KOPT-K1 (cell line): Measurements from ENCODE around the gene TRAM2.

Source experiments
- H3K27ac ChIP-seq: fragments of 200-600 bp; sonication (generic); 2 replicates; pipeline ENCODE4 v1.5.1; 2016; ENCODE audit warnings: antibody characterized with exemption, mild to moderate bottlenecking, low read depth, low read length; ENCODE audit not compliant: poor library complexity, severe bottlenecking
- H3K36me3 ChIP-seq: fragments of 200-600 bp; sonication (generic); 2 replicates; pipeline ENCODE4 v1.5.1; 2017; ENCODE audit warnings: antibody characterized with exemption, mild to moderate bottlenecking, low read length, moderate library complexity; ENCODE audit not compliant: insufficient read depth
- H3K9me3 ChIP-seq: fragments of 200-600 bp; sonication (generic); 2 replicates; pipeline ENCODE4 v1.5.1; 2017; ENCODE audit warnings: antibody characterized with exemption, low read length, mild to moderate bottlenecking; ENCODE audit not compliant: insufficient read depth, poor library complexity, severe bottlenecking

The TRAM2 gene

GRCh38 chr6:52560462-52560861 lies 16.4 kb downstream of the TRAM2 start:
- Histone ChIP-seq H3K9me3 (no peaks in the 10 kb centered on the region), H3K36me3 (no peaks in the 10 kb centered on the region)

GRCh38 chr6:52558266-52559000 lies 18.4 kb downstream of the TRAM2 start:
- Histone ChIP-seq H3K36me3 (no peaks in the 10 kb centered on the region), H3K9me3 (no peaks in the 10 kb centered on the region), H3K27ac (no peak overlapping the region)

More at GRCh38 chr6:52560462-52560861, 16.4 kb downstream of the TRAM2 start:
- H3K27ac ChIP-seq = no peak overlapping the region

GRCh38 chr6:52557389-52558265 lies 19.2 kb downstream of the TRAM2 start:
- no peak overlapping the region for H3K27ac ChIP-seq
- no peaks in the 10 kb centered on the region for H3K36me3 ChIP-seq

GRCh38 chr6:52555518-52556233 lies 21.2 kb downstream of the TRAM2 start:
- no peak overlapping the region for H3K27ac ChIP-seq
- H3K9me3 ChIP-seq = no peaks in the 10 kb centered on the region
- no peaks in the 10 kb centered on the region for H3K36me3 ChIP-seq

More at GRCh38 chr6:52557389-52558265, 19.2 kb downstream of the TRAM2 start:
- no peaks in the 10 kb centered on the region for H3K9me3 ChIP-seq

GRCh38 chr6:52554684-52555280 lies 22.1 kb downstream of the TRAM2 start:
- Histone ChIP-seq H3K27ac (no peak overlapping the region), H3K36me3 (no peaks in the 10 kb centered on the region), H3K9me3 (no peaks in the 10 kb centered on the region)

DNA sequence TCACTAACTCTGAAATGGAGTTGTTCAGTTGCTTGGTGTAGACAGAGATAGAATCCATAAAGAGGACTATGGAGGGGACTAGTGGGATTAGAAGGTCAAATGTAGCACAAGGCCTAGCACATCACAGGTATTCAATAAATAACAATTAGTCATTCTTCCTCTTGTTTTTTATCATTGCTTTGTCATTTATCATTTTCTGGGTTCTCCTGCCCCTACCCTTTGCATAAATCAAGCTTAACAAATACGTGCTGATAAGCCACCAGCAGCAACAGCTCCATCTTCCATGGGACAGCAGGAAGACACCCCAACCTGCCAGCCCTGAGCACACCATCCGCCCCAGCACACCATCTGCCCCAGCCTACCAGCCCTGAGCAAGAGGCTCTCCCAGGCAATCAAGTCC lies 23.1 kb downstream of the TRAM2 start:
- H3K36me3 ChIP-seq = no peaks in the 10 kb centered on the region
- no peaks in the 10 kb centered on the region for H3K9me3 ChIP-seq
- H3K27ac ChIP-seq = no peak overlapping the region

DNA sequence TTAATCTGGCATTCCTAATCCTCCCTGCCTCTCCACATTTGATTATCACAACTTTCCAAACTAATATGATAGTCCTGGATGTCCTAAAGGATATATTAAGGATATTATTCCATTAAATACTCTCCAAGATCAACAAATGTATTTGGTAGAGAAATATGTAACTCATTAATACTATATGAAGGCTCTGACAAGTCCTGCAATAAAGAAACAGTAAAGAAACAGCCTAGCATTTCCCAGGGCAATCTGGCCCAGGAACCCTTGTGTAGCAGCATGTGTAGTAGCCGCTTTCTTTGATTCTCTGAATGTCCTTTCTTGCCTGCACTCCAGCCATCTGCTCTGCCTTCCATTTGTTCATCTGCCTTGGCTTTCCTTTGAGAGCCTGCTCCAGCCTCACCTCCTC lies 23.7 kb downstream of the TRAM2 start:
- H3K27ac ChIP-seq = no peak overlapping the region
- no peaks in the 10 kb centered on the region for H3K36me3 ChIP-seq
- H3K9me3 ChIP-seq = no peaks in the 10 kb centered on the region

- Histone ChIP-seq H3K9me3 (no peaks in the 10 kb centered on the region), H3K27ac (no peak overlapping the region), H3K36me3 (no peaks in the 10 kb centered on the region)
These were observed 24.6 kb downstream of the TRAM2 start for GRCh38 chr6:52552278-52552643.

DNA sequence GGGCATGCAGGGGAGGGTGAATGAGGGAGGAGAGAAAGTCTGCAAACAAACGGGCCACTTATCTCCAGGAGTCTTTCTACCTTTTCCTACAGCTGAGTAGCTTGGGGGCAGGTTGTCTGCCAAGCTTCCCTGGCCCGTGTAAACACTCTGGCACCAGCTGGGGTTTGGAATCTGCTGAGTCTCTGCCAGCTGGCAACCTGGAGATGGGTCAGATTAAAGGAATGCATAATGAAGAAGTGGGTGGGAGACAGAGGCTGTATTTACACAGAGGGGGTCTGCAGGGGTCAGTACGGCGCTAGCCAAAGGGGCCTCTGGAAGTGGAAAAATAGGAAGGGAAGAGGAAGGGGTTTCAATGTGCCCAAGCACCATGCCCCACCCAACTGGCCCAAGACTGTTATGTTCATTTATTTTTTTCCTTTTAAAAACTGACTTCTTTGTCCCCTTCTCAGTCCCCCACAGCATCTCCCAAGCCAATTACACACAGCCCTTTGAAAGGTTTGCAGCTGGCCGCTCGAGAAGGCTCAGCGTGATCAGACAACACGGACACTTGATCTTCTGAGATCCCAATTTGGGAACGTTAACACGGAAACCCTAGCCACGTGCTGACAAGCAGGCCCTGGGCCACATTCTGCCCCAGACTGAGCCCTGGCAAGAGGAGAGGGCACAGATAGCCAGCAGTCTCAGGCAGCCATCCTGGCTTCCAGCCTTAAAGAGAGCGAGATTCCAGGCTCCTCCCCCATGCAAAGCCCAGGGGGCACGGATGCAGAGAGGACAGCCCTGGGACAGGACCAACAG lies 25.2 kb downstream of the TRAM2 start:
- Histone ChIP-seq H3K27ac (no peak overlapping the region), H3K9me3 (no peaks in the 10 kb centered on the region), H3K36me3 (no peaks in the 10 kb centered on the region)

- H3K9me3 ChIP-seq = no peaks in the 10 kb centered on the region
- H3K27ac ChIP-seq = no peak overlapping the region
- no peaks in the 10 kb centered on the region for H3K36me3 ChIP-seq
These were observed 26.0 kb downstream of the TRAM2 start for GRCh38 chr6:52550870-52551269.

- H3K27ac ChIP-seq = no peak overlapping the region
- no peaks in the 10 kb centered on the region for H3K9me3 ChIP-seq
- no peaks in the 10 kb centered on the region for H3K36me3 ChIP-seq
These were observed 26.8 kb downstream of the TRAM2 start for GRCh38 chr6:52550014-52550575.

GRCh38 chr6:52549428-52549827 lies 27.4 kb downstream of the TRAM2 start:
- Histone ChIP-seq H3K27ac (no peak overlapping the region), H3K36me3 (no peaks in the 10 kb centered on the region), H3K9me3 (no peaks in the 10 kb centered on the region)

DNA sequence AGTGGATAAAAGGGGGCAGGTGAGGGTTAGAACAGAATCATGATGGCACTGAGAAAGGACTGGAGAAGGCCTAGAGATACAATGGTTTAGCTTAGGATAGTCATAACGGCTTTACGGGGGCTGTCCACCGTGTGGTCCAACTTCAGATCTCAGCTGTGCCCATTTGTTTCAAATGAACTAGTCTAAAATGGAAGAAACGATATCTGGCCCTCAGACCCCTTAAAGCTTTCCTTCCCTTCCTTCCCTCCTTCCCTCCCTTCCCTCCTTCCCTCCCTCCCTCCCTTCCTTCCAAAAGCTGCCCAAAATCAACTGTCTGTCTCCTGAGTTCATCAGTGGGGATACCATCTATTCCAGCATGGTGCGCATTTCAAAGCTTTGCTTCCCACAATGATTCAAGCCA lies 27.9 kb downstream of the TRAM2 start:
- Histone ChIP-seq H3K27ac (no peak overlapping the region), H3K36me3 (no peaks in the 10 kb centered on the region)

GRCh38 chr6:52548353-52548713 lies 28.5 kb downstream of the TRAM2 start:
- no peak overlapping the region for H3K27ac ChIP-seq
- no peaks in the 10 kb centered on the region for H3K36me3 ChIP-seq
- H3K9me3 ChIP-seq = no peaks in the 10 kb centered on the region

More for the DNA sequence above, 27.9 kb downstream of the TRAM2 start:
- H3K9me3 ChIP-seq = no peaks in the 10 kb centered on the region
